ENCODE results near the gene OSMR. TPM values are rescaled to one million over a fixed set of nuclear protein-coding genes. Genes with fewer than 3 reads are reported as not detected.

Gene OSMR
- total RNA-seq, 2 donors from 2014 or later, result 1.3 to 4.4 TPM

- H3K9ac ChIP-seq (ENCODE audit: extremely low read depth, low read length, poor library complexity, severe bottlenecking), result no peak overlapping the region
- no peak overlapping the region for H3K4me3 Mint-ChIP-seq
- H3K9me3 Mint-ChIP-seq, result no peaks in the 10 kb centered on the region
- no peak for DNase-seq
- no peaks in the 10 kb centered on the region for H3K36me3 ChIP-seq (ENCODE audit: control insufficient read depth, insufficient read depth, low read length)
- H3K36me3 Mint-ChIP-seq (ENCODE audit: low read depth), result no peaks in the 10 kb centered on the region
- H3K27ac Mint-ChIP-seq, result no peak overlapping the region
- H3K27ac ChIP-seq (ENCODE audit: low read depth, low read length), result no peak overlapping the region
- no peak overlapping the region for H3K4me3 ChIP-seq (ENCODE audit: low read length)
- H3K4me1 Mint-ChIP-seq, result no peaks in the 10 kb centered on the region
- H3K27me3 Mint-ChIP-seq (ENCODE audit: insufficient read depth), result peaks cover 21% of the 10 kb centered on the region
- no peaks in the 10 kb centered on the region for H3K9me3 ChIP-seq (ENCODE audit: control insufficient read depth, low read length)
- H3K27me3 ChIP-seq (ENCODE audit: control insufficient read depth, insufficient read depth, low read length, poor library complexity, severe bottlenecking), result peaks cover 34% of the 10 kb centered on the region
- TF ChIP-seq CTCF (conservative IDR thresholded peaks at IDR 0.05), result no peak
- WGBS, 2 experiments (ENCODE audit: insufficient coverage in 1 of 2, insufficient read length in 1 of 2), result 82 to 90% methylated on average over 2 to 4 of the region's 4 CpGs
- no peaks in the 10 kb centered on the region for H3K4me1 ChIP-seq (ENCODE audit: control insufficient read depth, insufficient read depth, low read length)
Observed at GRCh38 chr5:38832810-38833209, 13.0 kb upstream of the OSMR start.

- Histone ChIP-seq H3K9ac (ENCODE audit: extremely low read depth, low read length, poor library complexity, severe bottlenecking) (no peak overlapping the region), H3K4me1 (ENCODE audit: control insufficient read depth, insufficient read depth, low read length) (no peaks in the 10 kb centered on the region), H3K36me3 (ENCODE audit: control insufficient read depth, insufficient read depth, low read length) (no peaks in the 10 kb centered on the region), H3K9me3 (ENCODE audit: control insufficient read depth, low read length) (no peaks in the 10 kb centered on the region), H3K27me3 (ENCODE audit: control insufficient read depth, insufficient read depth, low read length, poor library complexity, severe bottlenecking) (peaks cover 3% of the 10 kb centered on the region), H3K4me3 (ENCODE audit: low read length) (no peak overlapping the region), H3K27ac (ENCODE audit: low read depth, low read length) (no peak overlapping the region)
- WGBS, 2 experiments (ENCODE audit: insufficient coverage in 1 of 2, insufficient read length in 1 of 2), result 81 to 93% methylated on average over 2 of the region's 2 CpGs
- no peak for DNase-seq
- Mint-ChIP-seq H3K27me3 (ENCODE audit: insufficient read depth) (peaks cover 5% of the 10 kb centered on the region), H3K27ac (no peak overlapping the region), H3K4me3 (no peak overlapping the region), H3K4me1 (no peaks in the 10 kb centered on the region), H3K36me3 (ENCODE audit: low read depth) (no peaks in the 10 kb centered on the region), H3K9me3 (no peaks in the 10 kb centered on the region)
- no peak for TF ChIP-seq CTCF (conservative IDR thresholded peaks at IDR 0.05)
Observed at GRCh38 chr5:38835887-38836286, 9.9 kb upstream of the OSMR start.

GRCh38 chr5:38837416-38837815 is 8.4 kb upstream of the OSMR start:
- no peak for DNase-seq
- H3K9ac ChIP-seq (ENCODE audit: extremely low read depth, low read length, poor library complexity, severe bottlenecking), result no peak overlapping the region
- no peaks in the 10 kb centered on the region for H3K4me1 ChIP-seq (ENCODE audit: control insufficient read depth, insufficient read depth, low read length)
- H3K27me3 Mint-ChIP-seq (ENCODE audit: insufficient read depth), result no peaks in the 10 kb centered on the region
- no peaks in the 10 kb centered on the region for H3K36me3 ChIP-seq (ENCODE audit: control insufficient read depth, insufficient read depth, low read length)
- H3K4me3 Mint-ChIP-seq, result no peak overlapping the region
- no peaks in the 10 kb centered on the region for H3K9me3 Mint-ChIP-seq
- WGBS, 2 experiments (ENCODE audit: insufficient coverage in 1 of 2, insufficient read length in 1 of 2), result 60 to 92% methylated on average over 1 to 2 of the region's 2 CpGs
- no peaks in the 10 kb centered on the region for H3K9me3 ChIP-seq (ENCODE audit: control insufficient read depth, low read length)
- no peaks in the 10 kb centered on the region for H3K27me3 ChIP-seq (ENCODE audit: control insufficient read depth, insufficient read depth, low read length, poor library complexity, severe bottlenecking)
- H3K4me3 ChIP-seq (ENCODE audit: low read length), result no peak overlapping the region
- no peaks in the 10 kb centered on the region for H3K4me1 Mint-ChIP-seq
- no peaks in the 10 kb centered on the region for H3K36me3 Mint-ChIP-seq (ENCODE audit: low read depth)
- H3K27ac ChIP-seq (ENCODE audit: low read depth, low read length), result no peak overlapping the region
- no peak overlapping the region for H3K27ac Mint-ChIP-seq
- TF ChIP-seq CTCF (conservative IDR thresholded peaks at IDR 0.05), result no peak
